Measurements from ENCODE around the gene SLX9. TPM values are rescaled to one million over a fixed set of nuclear protein-coding genes. Genes with fewer than 3 reads are reported as not detected.
"Not testable (repeated sequence)": the region's sequence is repeated elsewhere in the genome, so short reads cannot be mapped to it uniquely, and the experiment has no call there.

SLX9 gene
- polyA plus RNA-seq, 1 of the 3 experiments (the other 2 are of a cell fraction), result 42.9 TPM

GRCh38 chr21:44912506-44913412, 27.1 kb upstream of the SLX9 start:
- CTCF ChIA-PET, result interaction anchor here (1.2 to 2.9 kb wide), 4 partner anchors 20 to 119 kb away, joined by 3 to 9 read pairs (median 6); no protein-coding TSS in a partner anchor
- WGBS (ENCODE audit: low lambda C conversion rate), result 82% methylated on average over 11 of the region's 25 CpGs
- not testable (repeated sequence) for H3K4me2 ChIP-seq

DNA sequence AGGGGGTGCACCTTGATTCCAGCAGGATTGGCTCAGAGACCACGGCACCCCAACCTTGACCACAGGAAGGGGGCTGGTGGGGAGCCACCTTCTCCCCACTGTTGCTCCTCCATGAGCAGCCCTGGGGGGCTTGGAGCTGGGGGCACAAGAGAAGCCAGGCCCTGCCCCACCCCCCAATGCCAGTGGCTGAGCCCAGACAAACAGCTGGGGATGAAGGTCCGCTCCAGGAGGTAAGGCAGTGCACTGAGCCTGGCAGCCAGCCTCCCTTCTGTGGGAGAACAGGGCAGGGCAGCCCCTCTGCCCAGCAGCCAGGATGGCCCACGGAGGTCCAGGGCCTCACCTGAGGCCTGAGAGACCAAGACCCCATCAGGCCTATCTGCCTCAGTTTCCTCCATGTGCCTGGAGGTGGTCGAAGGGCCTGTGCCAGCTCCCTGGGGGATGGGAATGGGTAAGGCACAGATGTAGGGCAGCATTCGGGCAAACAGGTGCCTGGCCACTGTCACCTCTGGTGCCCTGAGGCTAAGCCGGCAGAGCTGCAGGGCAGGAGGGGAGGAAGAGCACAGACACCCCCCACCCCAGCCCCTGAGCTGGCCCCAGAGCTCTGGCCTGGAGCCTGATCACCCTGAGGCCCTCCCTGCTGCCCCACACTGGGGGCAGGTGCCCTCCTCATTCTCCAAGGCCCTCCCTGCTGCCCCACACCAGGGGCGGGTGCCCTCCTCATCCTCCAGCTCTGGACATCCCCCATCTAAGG, 26.2 kb upstream of the SLX9 start:
- H3K4me3 ChIP-seq (ENCODE audit: low read depth in 2 of 2, low read length in 1 of 2), result no peak overlapping the region
- no peak overlapping the region for H2AFZ ChIP-seq (ENCODE audit: low read depth)
- no peaks in the 10 kb centered on the region for H3K79me2 ChIP-seq (ENCODE audit: insufficient read depth)
- H3F3A ChIP-seq (replicated peaks; ENCODE audit: insufficient read depth), result no peaks in the 10 kb centered on the region
- H3K36me3 ChIP-seq (replicated peaks in 1 of 2; ENCODE audit: control insufficient read depth in 1 of 2, insufficient read depth in 2 of 2, low read length in 1 of 2), result no peaks in the 10 kb centered on the region
- CTCF ChIA-PET, result interaction anchor here (1.1 to 2.9 kb wide), 5 partner anchors 19 to 120 kb away, joined by 3 to 8 read pairs (median 4); no protein-coding TSS in a partner anchor
- H3K4me1 ChIP-seq (ENCODE audit: control insufficient read depth in 1 of 2, insufficient read depth in 2 of 2, low read depth in 1 of 2, low read length in 1 of 2), result peaks cover 5 to 17% of the 10 kb centered on the region in 2 experiments; a peak in 2 of 4 replicates
- H3K9me2 ChIP-seq, result no peaks in the 10 kb centered on the region
- TF ChIP-seq PBX3 (IDR thresholded peaks at IDR 0.05) (no peak), TCF12 (IDR thresholded peaks at IDR 0.05) (no peak), RFX5 (IDR thresholded peaks at IDR 0.05; ENCODE audit: low read length) (no peak), EP300 (IDR thresholded peaks at IDR 0.05; ENCODE audit: borderline replicate concordance in 1 of 2, low read depth in 1 of 2, low read length in 1 of 2) (no peak), CTCF (IDR thresholded peaks at IDR 0.05) (no peak), YY1 (IDR thresholded peaks at IDR 0.05; ENCODE audit: low read depth) (no peak), POLR2AphosphoS5 (IDR thresholded peaks at IDR 0.05; ENCODE audit: low read depth, low read length) (no peak), USF1 (IDR thresholded peaks at IDR 0.05; ENCODE audit: borderline replicate concordance, low read depth) (no peak), EZH2phosphoT487 (IDR thresholded peaks at IDR 0.05; ENCODE audit: borderline replicate concordance, low read depth) (no peak)
- TF ChIP-seq, protein P1, sequence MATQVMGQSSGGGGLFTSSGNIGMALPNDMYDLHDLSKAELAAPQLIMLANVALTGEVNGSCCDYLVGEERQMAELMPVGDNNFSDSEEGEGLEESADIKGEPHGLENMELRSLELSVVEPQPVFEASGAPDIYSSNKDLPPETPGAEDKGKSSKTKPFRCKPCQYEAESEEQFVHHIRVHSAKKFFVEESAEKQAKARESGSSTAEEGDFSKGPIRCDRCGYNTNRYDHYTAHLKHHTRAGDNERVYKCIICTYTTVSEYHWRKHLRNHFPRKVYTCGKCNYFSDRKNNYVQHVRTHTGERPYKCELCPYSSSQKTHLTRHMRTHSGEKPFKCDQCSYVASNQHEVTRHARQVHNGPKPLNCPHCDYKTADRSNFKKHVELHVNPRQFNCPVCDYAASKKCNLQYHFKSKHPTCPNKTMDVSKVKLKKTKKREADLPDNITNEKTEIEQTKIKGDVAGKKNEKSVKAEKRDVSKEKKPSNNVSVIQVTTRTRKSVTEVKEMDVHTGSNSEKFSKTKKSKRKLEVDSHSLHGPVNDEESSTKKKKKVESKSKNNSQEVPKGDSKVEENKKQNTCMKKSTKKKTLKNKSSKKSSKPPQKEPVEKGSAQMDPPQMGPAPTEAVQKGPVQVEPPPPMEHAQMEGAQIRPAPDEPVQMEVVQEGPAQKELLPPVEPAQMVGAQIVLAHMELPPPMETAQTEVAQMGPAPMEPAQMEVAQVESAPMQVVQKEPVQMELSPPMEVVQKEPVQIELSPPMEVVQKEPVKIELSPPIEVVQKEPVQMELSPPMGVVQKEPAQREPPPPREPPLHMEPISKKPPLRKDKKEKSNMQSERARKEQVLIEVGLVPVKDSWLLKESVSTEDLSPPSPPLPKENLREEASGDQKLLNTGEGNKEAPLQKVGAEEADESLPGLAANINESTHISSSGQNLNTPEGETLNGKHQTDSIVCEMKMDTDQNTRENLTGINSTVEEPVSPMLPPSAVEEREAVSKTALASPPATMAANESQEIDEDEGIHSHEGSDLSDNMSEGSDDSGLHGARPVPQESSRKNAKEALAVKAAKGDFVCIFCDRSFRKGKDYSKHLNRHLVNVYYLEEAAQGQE (IDR thresholded peaks at IDR 0.05; ENCODE audit: low read depth, low read length), result no peak
- TF ChIP-seq, protein P2, sequence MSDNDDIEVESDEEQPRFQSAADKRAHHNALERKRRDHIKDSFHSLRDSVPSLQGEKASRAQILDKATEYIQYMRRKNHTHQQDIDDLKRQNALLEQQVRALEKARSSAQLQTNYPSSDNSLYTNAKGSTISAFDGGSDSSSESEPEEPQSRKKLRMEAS (IDR thresholded peaks at IDR 0.05; ENCODE audit: low read depth), result no peak
- H3K27ac ChIP-seq (ENCODE audit: low read depth in 2 of 2, low read length in 1 of 2), result no peak overlapping the region
- H3K9ac ChIP-seq, result no peak overlapping the region
- DNase-seq, result no peak
- H3K9me3 ChIP-seq, result no peaks in the 10 kb centered on the region
- POLR2A ChIA-PET, result no interaction called here
- H4K20me1 ChIP-seq (ENCODE audit: insufficient read depth), result no peaks in the 10 kb centered on the region
- no CpG with 5 or more reads among the region's 7 CpGs for WGBS (ENCODE audit: low lambda C conversion rate)
- H3K4me2 ChIP-seq, result no peak overlapping the region
- no peaks in the 10 kb centered on the region; the same call in 1 of the 2 replicates for H3K27me3 ChIP-seq (ENCODE audit: insufficient read depth)

More at GRCh38 chr21:44912506-44913412, 27.1 kb upstream of the SLX9 start:
- H3K4me3 ChIP-seq (ENCODE audit: low read depth in 2 of 2, low read length in 1 of 2); H3K9me2 ChIP-seq; H3K9ac ChIP-seq; H3F3A ChIP-seq (replicated peaks; ENCODE audit: insufficient read depth); H3K36me3 ChIP-seq (replicated peaks in 1 of 2; ENCODE audit: control insufficient read depth in 1 of 2, insufficient read depth in 2 of 2, low read length in 1 of 2); H2AFZ ChIP-seq (ENCODE audit: low read depth); H3K27ac ChIP-seq (ENCODE audit: low read depth in 2 of 2, low read length in 1 of 2); DNase-seq; H4K20me1 ChIP-seq (ENCODE audit: insufficient read depth); H3K27me3 ChIP-seq (ENCODE audit: insufficient read depth); POLR2A ChIA-PET; H3K9me3 ChIP-seq; H3K79me2 ChIP-seq (ENCODE audit: insufficient read depth): not testable (repeated sequence)
- H3K4me1 ChIP-seq (ENCODE audit: control insufficient read depth in 1 of 2, insufficient read depth in 2 of 2, low read depth in 1 of 2, low read length in 1 of 2), result peaks cover 5 to 17% of the 10 kb centered on the region in 2 experiments; a peak in 2 of 4 replicates

All from SK-N-SH (cell line).